Astrocyte (in vitro differentiated cells and primary cell): ENCODE results near the gene ME3.

Source experiments
- CTCF ChIP-seq: IDR thresholded peaks from 2 replicates; pipeline ENCODE4 v1.5.1; 2011; ENCODE audit warnings: low read depth, mild to moderate bottlenecking, inconsistent platforms, low read length, moderate library complexity; ENCODE audit not compliant: insufficient read depth
- EZH2 ChIP-seq: IDR thresholded peaks from 2 replicates; pipeline ENCODE4 v1.6.1; 2012; ENCODE audit warnings: mild to moderate bottlenecking, low read length, inconsistent platforms; ENCODE audit not compliant: insufficient read depth

DNA sequence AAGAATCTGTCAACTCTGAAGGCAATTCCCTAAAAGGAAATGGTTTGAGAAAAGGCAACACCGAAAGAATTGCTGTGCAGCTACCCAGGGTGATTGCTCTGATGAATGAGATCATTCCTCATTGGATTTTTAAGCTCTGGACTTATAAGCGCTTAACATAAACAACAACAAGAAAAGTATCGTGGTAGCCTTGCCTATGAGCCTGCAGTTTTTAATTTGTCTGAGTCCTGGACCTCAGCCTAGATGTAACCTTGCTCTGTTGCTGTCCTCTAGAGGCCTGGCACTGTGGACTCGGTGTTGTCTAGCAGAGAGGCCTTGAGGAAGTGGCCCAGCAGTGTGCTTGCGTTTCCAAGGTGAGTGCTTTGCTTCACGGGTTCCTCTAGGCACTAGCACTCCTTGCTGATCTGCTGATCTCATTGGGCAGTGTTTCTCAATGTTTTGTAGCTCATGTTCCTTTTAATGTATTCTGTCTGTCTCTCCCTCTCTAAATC lies 277.3 kb downstream of the ME3 start:
- no peak for TF ChIP-seq CTCF
- no peak for TF ChIP-seq EZH2
